Testis (tissue), 2 donors: ENCODE measurements around the gene GZMH.
"Not testable (repeated sequence)": the region's sequence is repeated elsewhere in the genome, so short reads cannot be mapped to it uniquely, and the experiment has no call there.

Source experiments
- POLR2A ChIP-seq: fragments of 450-650 bp; IDR thresholded peaks from one replicate; pipeline ENCODE4 v1.6.1; 2017; ENCODE audit warnings: antibody characterized with exemption, mild to moderate bottlenecking, moderate library complexity
- TF ChIP-seq, protein P1 (sequence below), 3 experiments: fragments of 450-650 bp in 2 of 3; fragments of 200-600 bp in 1 of 3; sonication (generic) in 1 of 3; IDR thresholded peaks; one replicate each; pipeline ENCODE4 v1.5.1; 2016 to 2019; ENCODE audit warnings: antibody characterized with exemption in 3 of 3, mild to moderate bottlenecking in 2 of 3, moderate library complexity in 1 of 3

GRCh38 chr14:24648361-24648760 is 38.9 kb upstream of the GZMH start:
- TF ChIP-seq, protein P1, sequence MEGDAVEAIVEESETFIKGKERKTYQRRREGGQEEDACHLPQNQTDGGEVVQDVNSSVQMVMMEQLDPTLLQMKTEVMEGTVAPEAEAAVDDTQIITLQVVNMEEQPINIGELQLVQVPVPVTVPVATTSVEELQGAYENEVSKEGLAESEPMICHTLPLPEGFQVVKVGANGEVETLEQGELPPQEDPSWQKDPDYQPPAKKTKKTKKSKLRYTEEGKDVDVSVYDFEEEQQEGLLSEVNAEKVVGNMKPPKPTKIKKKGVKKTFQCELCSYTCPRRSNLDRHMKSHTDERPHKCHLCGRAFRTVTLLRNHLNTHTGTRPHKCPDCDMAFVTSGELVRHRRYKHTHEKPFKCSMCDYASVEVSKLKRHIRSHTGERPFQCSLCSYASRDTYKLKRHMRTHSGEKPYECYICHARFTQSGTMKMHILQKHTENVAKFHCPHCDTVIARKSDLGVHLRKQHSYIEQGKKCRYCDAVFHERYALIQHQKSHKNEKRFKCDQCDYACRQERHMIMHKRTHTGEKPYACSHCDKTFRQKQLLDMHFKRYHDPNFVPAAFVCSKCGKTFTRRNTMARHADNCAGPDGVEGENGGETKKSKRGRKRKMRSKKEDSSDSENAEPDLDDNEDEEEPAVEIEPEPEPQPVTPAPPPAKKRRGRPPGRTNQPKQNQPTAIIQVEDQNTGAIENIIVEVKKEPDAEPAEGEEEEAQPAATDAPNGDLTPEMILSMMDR (IDR thresholded peaks at IDR 0.05) = not testable (repeated sequence)
- TF ChIP-seq POLR2A = not testable (repeated sequence)
